Measurements from ENCODE around the gene TMEM87A.
"Not testable (repeated sequence)": the region's sequence is repeated elsewhere in the genome, so short reads cannot be mapped to it uniquely, and the experiment has no call there.

TMEM87A gene

GRCh38 chr15:42270996-42271395, 2.2 kb downstream of the TMEM87A start:
- peak; percentile 10 for DNase-seq (ENCODE audit: low spot score)

GRCh38 chr15:42270551-42270950, 2.7 kb downstream of the TMEM87A start:
- no peak for DNase-seq (ENCODE audit: low spot score)

- no peak for DNase-seq (ENCODE audit: low spot score)
Measured at GRCh38 chr15:42267286-42267685, 5.9 kb downstream of the TMEM87A start.

GRCh38 chr15:42264795-42265194, 8.4 kb downstream of the TMEM87A start:
- DNase-seq (ENCODE audit: low spot score) = no peak

- DNase-seq (ENCODE audit: low spot score) = no peak
Measured at GRCh38 chr15:42253300-42253699, 19.9 kb downstream of the TMEM87A start.

GRCh38 chr15:42240823-42241222, 32.4 kb downstream of the TMEM87A start:
- DNase-seq (ENCODE audit: low spot score) = no peak

- DNase-seq (ENCODE audit: low spot score) = no peak
Measured at GRCh38 chr15:42239528-42240182, 33.6 kb downstream of the TMEM87A start.

GRCh38 chr15:42233107-42233506, 40.1 kb downstream of the TMEM87A start:
- no peak for DNase-seq (ENCODE audit: low spot score)

GRCh38 chr15:42232606-42233005, 40.6 kb downstream of the TMEM87A start:
- no peak for DNase-seq (ENCODE audit: low spot score)

- no peak for DNase-seq (ENCODE audit: low spot score)
Measured at GRCh38 chr15:42231088-42231487, 42.1 kb downstream of the TMEM87A start.

GRCh38 chr15:42228981-42229380, 44.3 kb downstream of the TMEM87A start:
- DNase-seq (ENCODE audit: low spot score) = not testable (repeated sequence)

GRCh38 chr15:42228036-42228435, 45.2 kb downstream of the TMEM87A start:
- DNase-seq (ENCODE audit: low spot score) = no peak

GRCh38 chr15:42226648-42227047, 46.6 kb downstream of the TMEM87A start:
- DNase-seq (ENCODE audit: low spot score) = peak; percentile 79

GRCh38 chr15:42220216-42220615, 53.0 kb downstream of the TMEM87A start:
- no peak for DNase-seq (ENCODE audit: low spot score)

GRCh38 chr15:42218953-42219592, 54.2 kb downstream of the TMEM87A start:
- no peak for DNase-seq (ENCODE audit: low spot score)

GRCh38 chr15:42217568-42217967, 55.7 kb downstream of the TMEM87A start:
- no peak for DNase-seq (ENCODE audit: low spot score)

- no peak for DNase-seq (ENCODE audit: low spot score)
Measured at GRCh38 chr15:42215913-42216829, 57.1 kb downstream of the TMEM87A start.

GRCh38 chr15:42214600-42214999, 58.6 kb downstream of the TMEM87A start:
- no peak for DNase-seq (ENCODE audit: low spot score)

- DNase-seq (ENCODE audit: low spot score) = no peak
Measured at GRCh38 chr15:42213511-42213910, 59.7 kb downstream of the TMEM87A start.

- DNase-seq (ENCODE audit: low spot score) = no peak
Measured at GRCh38 chr15:42210696-42211095, 62.5 kb downstream of the TMEM87A start.

- peak; percentile 86 for DNase-seq (ENCODE audit: low spot score)
Measured at GRCh38 chr15:42207674-42208579, 65.3 kb downstream of the TMEM87A start, which contains the start of gene VPS39. TSS of gene VPS39 (minus strand) at chr15:42208304. CDS start at chr15:42208153, 151 bp downstream.

GRCh38 chr15:42206406-42206805, 66.8 kb downstream of the TMEM87A start:
- DNase-seq (ENCODE audit: low spot score) = no peak
